ENCODE data around the gene DYSF.
"Not testable (repeated sequence)": the region's sequence is repeated elsewhere in the genome, so short reads cannot be mapped to it uniquely, and the experiment has no call there.

Gene DYSF

DNA sequence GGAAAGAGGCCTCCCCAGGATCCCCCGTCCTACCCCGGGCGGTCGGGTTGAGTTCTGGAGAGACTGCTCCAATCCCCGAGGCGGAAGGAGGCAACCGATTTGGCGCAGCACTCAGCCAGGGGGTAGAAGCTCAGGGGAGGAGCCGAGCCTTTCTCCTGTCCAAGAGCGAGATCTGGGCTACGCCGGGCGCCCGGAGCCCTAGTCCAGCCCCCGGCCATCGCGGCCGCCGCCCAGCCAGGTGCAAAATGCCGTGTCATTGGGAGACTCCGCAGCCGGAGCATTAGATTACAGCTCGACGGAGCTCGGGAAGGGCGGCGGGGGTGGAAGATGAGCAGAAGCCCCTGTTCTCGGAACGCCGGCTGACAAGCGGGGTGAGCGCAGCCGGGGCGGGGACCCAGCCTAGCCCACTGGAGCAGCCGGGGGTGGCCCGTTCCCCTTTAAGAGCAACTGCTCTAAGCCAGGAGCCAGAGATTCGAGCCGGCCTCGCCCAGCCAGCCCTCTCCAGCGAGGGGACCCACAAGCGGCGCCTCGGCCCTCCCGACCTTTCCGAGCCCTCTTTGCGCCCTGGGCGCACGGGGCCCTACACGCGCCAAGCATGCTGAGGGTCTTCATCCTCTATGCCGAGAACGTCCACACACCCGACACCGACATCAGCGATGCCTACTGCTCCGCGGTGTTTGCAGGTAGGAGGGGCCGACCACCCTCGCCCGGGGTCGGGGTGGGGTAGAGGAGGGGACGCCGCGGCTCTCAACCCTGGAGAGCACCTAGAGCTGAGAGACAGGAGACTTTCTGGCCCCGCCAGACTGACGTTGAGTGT is at the start of gene DYSF:
DYSF (plus strand) TSS at position 158 of the 817 bp plus-strand sequence.
- no peak for DNase-seq

DNA sequence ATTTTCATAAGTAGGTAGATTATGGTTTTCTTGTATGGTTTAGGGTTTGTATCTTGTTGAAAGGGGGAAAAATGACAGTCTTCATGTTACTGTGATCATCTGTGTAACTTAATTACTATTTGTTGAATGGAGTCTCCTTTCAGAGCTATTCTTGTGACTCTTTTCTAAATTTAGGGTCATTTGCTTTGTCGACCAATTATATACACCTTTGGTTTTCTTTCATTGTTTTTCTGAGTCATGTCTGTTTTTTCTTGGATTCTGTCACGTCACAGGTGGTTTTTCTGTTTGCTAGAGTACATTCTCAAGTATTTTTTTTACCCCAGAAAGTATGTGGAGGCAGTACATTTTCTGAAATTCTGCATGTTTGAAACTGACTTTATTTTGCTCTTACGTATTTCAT is 43.8 kb upstream of the DYSF start:
- no peak for DNase-seq

DNA sequence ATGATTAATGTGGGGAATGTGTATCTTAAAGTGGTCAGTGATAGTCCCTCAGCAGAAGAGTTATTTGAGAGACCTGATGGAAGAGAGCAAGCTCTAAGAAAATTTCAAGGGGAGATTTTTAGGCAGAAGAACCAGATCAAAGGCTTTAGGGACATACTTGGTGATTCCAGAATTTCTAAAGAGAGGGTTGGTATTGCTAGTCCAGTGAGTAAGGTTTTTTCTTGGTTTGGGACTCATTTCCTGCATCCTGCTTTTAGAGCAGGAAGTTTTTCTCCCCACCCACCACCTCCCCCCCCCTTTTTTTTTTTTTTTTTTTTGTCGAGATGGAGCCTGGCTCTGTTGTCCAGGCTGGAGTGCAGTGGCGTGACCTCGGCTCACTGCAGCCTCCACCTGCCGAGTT is 42.7 kb upstream of the DYSF start:
- DNase-seq, result no peak

DNA sequence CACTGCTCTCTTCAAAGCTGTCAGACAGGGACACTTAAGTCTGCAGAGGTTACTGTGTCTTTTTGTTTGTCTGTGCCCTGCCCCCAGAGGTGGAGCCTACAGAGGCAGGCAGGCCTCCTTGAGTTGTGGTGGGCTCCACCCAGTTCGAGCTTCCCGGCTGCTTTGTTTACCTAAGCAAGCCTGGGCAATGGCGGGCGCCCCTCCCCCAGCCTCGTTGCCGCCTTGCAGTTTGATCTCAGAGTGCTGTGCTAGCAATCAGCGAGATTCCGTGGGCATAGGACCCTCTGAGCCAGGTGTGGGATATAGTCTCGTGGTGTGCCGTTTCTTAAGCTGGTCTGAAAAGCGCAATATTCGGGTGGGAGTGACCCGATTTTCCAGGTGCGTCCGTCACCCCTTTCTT is 36.5 kb upstream of the DYSF start:
- DNase-seq, result not testable (repeated sequence)

DNA sequence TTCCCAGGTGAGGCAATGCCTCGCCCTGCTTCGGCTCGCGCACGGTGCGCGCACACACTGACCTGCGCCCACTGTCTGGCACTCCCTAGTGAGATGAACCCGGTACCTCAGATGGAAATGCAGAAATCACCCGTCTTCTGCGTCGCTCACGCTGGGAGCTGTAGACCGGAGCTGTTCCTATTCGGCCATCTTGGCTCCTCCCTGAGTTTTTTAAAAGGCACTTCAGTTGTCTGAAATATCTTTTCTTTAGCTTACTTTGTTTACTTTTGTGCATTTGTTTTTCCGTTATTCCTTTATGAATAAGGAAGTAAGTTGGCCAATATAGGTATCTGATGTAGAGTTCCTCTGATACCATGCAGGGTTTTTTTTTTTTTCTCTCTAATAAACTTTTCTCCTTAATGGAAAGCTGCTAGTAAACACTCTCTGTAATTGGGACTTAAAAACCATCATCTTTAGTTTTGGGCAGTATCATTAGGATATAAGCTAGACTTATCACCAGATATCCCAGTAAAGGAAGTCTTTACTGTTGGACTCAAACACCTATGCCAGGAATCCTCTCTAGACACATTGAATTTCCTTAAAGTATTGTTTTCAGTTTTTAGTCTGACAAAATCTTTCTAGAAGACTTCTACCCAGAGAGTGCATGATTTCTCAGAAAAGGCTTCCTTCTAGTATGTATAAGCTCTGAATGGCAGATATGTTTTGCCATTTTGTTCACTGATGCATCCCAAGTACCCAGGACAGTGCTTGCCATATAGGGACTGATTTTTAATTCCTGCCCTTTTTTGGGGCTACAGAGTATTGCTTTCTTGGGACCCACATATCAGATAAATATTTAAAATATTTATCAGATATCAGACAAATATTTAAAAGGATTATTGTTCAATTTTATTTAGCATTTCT is 35.8 kb upstream of the DYSF start:
- DNase-seq, result no peak

DNA sequence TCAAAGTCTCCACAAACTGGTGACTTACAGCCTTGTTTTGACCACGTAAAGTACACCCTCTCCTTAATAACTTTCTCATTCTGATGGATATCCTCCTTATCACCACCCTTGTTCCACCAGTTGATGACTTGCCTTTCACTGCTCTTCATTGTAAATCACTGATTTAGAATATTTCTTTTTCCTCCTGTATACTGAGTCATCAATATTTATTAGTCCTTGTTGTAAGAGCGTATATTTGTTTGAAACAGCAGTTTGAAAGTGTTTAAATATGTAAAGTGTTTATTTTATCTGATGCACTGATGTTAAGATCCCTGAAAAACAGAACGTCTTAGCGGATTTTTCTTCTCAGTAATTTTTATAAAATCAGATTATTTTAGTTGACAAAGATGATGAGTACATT is 34.2 kb upstream of the DYSF start:
- no peak for DNase-seq

DNA sequence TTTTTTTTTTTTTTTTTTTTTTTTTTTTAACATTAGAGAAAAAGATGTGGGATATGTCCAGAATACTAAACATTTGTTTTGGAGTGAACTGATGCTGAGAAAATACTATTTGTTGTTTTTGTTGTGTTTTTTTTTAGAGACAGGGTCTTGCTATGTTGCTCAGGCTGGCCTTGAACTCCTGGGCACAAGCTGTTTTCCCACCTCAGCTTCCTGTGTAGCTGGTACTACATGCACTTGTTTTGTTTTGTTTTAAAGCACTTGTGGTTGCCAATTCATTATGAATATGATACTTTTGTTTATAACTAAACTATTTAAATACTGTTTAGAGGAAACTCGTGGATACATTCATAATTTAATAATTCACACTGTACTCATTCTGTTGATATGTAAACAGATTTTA is 33.4 kb upstream of the DYSF start:
- DNase-seq, result no peak

DNA sequence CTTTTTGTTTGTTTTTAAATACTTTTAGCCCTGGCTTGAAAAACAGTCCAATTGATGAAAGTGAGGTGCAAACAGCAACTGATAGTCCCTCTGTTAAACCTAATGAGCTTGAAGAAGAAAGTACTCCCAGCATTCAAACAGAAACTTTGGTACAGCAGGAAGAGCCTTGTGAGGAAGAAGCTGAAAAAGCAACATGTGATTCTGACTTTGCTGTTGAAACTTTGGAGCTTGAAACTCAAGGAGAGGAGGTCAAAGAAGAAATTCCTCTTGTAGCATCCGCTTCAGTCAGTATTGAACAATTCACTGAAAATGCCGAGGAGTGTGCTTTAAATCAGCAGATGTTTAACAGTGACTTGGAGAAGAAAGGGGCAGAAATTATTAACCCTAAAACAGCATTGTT is 30.6 kb upstream of the DYSF start:
- no peak for DNase-seq

DNA sequence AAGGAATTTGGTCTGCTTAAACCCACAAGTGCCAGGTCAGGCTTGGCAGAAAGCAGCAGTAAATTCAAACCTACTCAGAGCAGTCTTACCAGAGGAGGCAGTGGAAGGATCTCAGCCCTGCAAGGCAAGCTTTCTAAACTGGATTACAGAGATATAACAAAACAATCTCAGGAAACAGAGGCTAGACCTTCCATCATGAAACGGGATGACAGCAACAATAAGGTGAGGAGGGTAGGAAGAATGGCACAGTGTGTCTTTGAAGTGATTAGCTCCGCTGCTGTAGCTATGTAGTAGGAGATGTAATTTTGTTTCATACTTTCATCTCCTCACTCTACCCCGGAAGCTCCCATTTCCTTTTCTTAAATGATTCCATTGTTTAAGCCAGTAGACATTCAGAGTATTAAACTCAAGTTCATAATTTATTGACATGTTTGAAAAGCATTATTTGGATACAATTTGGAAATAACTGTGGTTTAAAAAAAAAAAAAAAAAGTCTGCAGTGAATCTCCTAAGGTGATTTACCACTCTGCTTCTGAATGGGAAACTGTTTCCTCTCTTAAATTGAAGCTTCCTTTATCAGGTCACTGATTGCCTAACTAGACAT is 29.4 kb upstream of the DYSF start:
- no peak for DNase-seq

DNA sequence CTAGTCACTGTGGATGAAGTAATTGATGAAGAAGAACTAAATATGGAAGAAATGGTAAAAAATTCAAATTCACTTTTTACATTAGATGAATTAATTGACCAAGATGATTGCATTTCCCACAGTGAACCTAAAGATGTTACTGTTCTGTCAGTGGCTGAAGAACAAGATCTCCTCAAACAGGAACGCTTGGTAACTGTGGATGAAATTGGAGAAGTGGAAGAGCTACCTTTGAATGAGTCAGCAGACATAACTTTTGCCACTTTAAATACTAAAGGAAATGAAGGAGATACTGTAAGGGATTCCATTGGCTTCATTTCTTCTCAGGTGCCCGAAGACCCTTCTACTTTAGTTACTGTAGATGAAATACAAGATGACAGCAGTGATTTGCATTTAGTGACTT is 26.6 kb upstream of the DYSF start:
- no peak for DNase-seq

DNA sequence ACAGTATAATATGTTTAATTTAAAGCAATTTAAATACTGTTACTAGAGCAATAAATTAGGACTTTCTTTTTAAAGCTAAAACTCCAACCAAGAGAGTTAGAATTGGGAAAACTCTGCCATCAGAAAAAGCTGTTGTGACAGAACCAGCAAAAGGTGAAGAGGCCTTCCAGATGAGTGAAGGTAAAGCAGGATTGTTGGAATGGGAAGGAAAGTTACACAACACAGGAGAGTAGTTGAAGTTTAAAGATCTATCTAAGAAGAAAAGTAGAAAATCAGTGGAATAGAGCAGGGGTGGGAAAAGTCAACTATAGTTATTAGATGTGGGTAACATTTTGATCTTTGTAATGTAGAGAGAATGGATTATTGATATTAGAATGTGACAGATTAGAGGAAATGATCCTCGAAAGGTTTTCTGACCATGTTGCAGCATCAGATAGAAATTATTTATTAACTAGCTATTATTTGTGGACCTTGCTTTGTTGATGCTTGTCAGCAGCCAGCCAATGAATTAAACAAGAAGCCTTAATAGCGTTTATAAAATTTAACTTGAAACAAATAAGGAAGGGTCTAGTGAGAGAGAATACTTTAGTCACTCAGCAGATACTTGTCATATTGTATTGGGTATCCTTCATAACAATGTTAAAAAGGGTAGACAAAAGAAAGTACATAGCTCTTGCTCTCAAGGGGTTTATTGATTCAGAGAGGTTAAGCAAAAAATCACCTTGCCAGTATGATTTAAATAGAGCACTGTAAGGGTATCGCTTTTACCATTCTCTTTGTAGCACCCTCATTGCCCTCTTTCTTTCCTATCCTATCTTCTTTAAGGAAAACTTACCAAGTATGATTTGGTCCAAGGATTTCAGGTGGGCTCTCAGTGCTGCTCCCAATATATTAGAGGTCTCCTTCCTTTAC is 24.6 kb upstream of the DYSF start:
- DNase-seq, result no peak

DNA sequence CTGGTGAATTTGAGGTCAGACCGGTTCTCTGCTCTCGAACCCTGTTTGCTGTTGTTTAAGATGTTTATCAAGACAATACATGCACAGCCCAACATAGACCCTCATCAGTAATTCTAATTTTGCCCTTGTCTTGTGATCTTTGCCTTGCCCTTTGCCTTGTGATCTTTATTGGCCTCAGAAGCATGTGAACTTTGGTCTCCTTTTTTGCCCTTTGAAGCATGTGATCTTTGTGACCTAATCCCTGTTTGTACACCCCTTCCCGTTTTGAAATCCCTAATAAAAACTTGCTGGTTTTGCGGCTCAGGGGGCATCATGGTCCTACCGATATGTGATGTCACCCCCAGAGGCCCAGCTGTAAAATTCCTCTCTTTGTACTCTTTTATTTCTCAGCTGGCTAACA is 8.2 kb upstream of the DYSF start:
- DNase-seq, result not testable (repeated sequence)

DNA sequence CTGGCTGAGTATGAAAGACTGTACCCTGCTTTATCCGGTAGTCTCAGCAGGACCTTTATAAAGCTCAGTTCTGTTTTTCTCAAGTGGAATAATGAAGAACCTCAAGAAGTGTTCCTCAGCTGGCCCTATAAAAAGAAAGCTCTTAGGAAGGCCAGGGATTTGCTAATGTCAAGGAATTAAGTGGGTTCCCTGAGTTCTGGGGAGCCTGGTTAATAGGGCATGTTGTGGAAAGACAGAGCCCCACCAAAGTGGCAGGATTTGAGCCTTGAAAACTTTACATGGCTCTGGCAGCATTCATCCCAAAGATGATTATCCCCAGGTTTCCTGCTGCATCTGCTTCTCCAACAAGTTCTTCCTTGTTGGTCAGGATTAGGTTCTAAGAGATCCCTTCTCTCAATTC is 6.9 kb upstream of the DYSF start:
- DNase-seq, result no peak

DNA sequence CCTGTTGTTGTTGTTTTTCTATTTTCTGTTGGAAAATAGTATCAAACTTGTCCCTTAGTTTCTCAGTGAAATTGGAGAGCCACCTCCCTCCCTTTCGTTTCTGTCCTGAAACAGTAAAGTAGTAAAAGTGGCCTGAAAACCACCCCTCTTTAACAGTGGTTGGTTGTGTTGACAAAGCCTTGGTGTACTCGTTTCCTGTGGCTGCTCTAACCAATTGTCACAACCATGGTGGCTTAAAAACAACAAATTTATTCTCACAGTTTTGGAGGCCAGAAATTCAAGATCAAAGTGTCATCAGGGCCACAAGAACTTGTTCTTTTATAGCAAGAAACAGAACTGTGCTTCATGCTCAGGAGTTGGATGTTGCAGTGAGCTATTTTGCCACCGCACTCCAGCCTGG is 4.0 kb upstream of the DYSF start:
- no peak for DNase-seq

DNA sequence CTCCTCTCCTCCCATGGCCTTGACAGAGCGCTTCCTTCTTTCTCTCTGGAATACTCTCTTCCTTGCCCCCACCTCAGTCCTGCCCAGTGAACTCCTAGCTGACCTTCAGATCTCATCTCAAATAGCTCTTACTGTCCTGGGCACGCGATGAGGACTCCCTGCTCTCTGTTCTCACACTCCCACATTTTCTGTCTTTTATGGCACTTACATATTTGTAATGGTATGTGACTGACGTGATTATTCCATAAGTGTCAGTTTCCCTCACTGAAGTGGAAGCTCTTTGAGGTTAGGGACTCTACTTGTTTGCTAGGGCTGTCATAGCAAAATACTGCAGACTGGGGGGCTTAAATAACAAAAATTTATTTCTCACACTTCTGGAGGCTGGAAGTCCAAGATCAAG is 1.7 kb upstream of the DYSF start:
- no peak for DNase-seq

DNA sequence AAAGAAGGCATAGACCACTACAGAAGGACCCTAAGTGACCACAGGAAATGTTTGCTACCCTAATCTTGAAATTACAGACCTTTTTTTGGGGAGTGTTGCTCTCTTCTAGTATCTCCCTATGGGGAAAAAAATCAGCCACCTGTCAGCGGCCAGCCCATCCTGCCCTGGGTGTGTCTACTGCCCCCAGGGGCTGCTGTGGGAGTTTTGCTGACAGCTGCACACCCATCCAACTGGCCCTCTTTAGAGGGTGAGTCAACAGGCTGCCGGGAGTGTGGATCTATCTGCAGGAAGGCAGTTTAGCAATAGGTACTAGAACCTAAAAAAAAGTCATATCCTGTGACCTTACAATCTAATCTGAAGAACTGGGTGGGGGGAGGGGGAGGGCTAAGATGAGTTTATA is 796 bp upstream of the DYSF start:
- no peak for DNase-seq

DNA sequence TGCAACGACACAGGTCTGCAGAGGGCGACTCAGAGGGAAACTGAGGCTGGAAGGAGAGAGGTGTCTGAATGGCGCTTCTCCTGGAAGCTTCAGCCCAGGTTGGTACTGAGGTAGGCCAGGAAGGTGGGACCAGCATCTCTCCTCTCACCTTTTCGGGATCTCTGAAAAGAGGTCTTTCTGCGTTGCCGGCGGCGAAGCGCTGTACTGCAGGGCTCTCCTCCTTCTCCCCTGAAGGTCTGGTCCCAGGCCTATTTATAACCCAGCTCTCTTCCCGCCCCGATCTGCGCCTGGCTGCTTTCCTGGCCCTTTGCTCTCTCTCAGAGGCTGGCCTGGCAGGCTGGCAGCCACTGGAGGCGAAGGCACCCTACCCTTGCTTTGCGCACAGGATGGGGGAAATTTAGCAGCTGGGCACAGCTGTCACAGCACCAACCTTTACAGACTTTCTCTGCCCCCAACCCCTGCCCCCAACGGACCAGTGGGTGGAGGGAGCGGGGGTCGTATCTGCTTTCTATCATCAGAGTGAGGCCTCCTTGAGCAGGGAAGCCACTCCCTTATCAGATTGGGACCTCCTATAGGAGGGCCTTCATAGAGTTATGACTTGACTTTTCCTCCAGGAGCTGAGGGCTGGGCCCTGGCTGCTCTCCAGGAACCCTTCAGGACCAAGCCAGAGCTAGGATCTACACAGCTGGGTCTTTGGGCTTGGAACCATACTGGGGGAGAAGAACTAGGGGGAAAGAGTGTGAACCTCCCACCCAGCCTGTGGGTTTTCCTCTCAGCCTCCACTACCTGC is 1.1 kb downstream of the DYSF start:
- no peak for DNase-seq

DNA sequence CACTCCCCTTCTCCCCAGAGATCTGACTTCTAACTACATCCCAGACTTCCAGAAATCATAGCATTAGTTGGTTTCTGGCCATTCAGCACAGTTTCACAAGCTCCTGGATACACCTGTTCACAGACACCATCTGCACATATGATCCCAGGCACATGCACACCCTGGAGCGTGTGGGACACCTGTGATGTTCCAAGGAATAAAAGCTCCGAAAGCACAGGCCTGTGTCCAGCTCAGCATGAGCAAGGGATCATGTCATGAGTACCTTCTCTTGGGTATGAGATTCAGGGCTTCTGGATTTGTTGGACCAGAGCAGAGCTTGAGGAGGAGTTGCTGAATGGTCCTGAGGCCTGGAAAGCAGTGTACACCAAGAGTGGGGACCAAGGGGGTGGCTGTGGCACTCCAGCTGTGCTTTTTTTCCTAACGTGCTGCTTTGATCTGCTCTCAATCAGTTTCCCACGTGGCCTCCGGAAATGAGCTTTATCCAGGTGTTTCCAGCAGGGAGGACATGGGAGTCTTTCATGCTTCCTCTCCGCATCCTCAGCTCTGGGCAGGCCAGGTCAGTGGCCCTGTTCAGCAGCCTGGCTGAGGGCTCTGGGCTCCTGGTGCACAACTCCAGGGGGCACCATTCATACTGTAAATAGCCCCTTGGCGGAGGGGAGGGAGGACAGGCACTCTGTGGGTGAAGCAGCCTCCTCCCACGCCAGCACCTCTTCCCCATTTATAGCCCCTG is 1.8 kb downstream of the DYSF start:
- DNase-seq, result no peak

DNA sequence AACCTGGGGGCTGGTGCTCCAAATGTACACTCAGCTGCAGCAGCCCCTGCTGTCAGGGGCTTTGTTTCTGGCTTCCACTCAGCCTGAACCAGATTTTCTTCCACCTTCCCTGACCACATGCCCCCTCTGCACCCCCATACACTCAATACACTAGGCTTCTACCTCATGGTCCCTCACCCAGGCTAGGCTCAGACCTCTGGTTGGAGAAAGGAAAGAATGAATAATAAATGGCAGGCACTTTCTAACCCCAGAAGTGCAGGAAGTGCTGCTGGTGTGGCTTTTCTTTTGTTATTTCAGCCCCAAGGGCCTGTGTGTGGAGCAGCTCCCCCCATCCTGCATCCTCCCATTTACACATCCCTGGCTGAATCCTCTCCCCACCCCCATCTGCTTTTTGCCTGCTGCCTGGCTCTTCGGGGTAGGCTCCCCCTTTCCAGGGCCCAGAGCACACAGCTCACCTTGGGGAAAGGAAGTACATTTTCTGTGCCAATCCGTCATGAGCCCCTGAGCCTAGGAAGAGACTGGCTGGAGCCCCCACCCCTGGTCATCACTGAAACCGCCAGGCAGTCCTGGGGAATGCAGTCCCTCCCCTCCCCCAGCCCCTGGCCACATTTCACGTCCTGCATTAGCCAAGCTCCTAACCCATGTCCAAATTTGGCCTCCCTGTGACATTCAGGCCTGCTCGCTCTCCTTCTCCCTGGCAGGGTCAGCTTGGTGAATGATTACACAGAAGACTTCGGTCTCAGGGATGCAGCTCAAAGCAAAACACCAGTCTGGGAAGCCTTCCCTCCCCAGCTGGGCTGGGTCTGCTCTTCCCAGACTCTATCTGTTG is 2.6 kb downstream of the DYSF start:
- no peak for DNase-seq

DNA sequence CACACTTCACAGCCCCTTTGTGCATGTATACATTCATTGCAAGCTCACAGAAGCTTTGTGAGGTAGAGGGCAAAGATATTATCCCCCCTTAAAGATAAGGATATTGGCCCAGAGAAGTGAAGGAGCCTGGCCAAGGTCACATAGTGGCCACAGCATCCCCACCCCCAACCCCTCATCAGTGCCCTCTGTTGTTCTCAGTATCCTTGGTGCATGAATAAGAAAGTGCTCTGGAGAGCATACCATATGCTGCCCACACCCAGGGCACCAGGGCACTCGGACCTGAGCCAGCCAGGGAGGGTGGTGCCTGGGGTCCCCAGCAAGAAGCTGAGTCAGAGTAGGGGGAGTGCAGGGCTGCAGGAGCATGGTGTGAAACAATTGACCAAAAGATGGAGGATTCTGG is 3.3 kb downstream of the DYSF start:
- no peak for DNase-seq
